ENCODE results near the gene PIAS1.

DNA sequence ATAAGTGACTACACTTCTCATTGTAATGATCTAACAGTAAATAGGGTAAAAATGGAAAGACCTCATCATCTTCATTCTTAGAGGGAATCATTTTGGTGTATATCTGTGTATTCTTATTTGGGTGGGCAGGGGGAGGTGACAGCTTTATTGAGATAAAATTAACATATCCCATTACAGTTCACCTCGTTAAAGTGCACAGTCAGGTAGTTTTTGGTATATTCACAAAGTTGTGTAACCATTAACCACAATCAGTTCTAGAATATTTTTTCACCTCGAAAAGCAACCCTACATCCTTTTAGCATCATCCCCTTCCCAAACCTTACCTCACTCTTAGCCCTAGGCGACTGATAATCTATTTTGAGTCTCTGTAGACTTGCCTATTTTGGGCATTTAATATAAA lies 8.1 kb downstream of the PIAS1 start:
- TF ChIP-seq, protein P1, sequence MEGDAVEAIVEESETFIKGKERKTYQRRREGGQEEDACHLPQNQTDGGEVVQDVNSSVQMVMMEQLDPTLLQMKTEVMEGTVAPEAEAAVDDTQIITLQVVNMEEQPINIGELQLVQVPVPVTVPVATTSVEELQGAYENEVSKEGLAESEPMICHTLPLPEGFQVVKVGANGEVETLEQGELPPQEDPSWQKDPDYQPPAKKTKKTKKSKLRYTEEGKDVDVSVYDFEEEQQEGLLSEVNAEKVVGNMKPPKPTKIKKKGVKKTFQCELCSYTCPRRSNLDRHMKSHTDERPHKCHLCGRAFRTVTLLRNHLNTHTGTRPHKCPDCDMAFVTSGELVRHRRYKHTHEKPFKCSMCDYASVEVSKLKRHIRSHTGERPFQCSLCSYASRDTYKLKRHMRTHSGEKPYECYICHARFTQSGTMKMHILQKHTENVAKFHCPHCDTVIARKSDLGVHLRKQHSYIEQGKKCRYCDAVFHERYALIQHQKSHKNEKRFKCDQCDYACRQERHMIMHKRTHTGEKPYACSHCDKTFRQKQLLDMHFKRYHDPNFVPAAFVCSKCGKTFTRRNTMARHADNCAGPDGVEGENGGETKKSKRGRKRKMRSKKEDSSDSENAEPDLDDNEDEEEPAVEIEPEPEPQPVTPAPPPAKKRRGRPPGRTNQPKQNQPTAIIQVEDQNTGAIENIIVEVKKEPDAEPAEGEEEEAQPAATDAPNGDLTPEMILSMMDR (IDR thresholded peaks at IDR 0.05), result no peak
- TF ChIP-seq POLR2A (IDR thresholded peaks at IDR 0.05; ENCODE audit: low read depth) (no peak), POLR2AphosphoS5 (IDR thresholded peaks at IDR 0.05) (no peak)
